Mucosa of stomach (tissue), 1 donor: ENCODE data around the gene PAFAH1B1.

Experiments used
- H3K27me3 ChIP-seq: one replicate; pipeline ENCODE4 v1.7.0; 2013; ENCODE audit warnings: mild to moderate bottlenecking, low read length; ENCODE audit not compliant: control insufficient read depth, insufficient read depth
- H3K36me3 ChIP-seq: one replicate; pipeline ENCODE4 v1.7.0; 2013; ENCODE audit warnings: low read length; ENCODE audit not compliant: control insufficient read depth, insufficient read depth
- H3K4me1 ChIP-seq: one replicate; pipeline ENCODE4 v1.7.0; 2013; ENCODE audit warnings: mild to moderate bottlenecking, low read length; ENCODE audit not compliant: control insufficient read depth, insufficient read depth
- H3K4me3 ChIP-seq: one replicate; pipeline ENCODE4 v1.7.0; 2013; ENCODE audit warnings: low read length
- H3K9ac ChIP-seq: one replicate; pipeline ENCODE4 v1.7.0; 2013; ENCODE audit warnings: mild to moderate bottlenecking, low read length, moderate library complexity
- H3K9me3 ChIP-seq: one replicate; pipeline ENCODE4 v1.7.0; 2013; ENCODE audit warnings: mild to moderate bottlenecking, low read length, moderate library complexity; ENCODE audit not compliant: control insufficient read depth
- donor health status: Pancreatic carcinoma.

Gene PAFAH1B1

DNA sequence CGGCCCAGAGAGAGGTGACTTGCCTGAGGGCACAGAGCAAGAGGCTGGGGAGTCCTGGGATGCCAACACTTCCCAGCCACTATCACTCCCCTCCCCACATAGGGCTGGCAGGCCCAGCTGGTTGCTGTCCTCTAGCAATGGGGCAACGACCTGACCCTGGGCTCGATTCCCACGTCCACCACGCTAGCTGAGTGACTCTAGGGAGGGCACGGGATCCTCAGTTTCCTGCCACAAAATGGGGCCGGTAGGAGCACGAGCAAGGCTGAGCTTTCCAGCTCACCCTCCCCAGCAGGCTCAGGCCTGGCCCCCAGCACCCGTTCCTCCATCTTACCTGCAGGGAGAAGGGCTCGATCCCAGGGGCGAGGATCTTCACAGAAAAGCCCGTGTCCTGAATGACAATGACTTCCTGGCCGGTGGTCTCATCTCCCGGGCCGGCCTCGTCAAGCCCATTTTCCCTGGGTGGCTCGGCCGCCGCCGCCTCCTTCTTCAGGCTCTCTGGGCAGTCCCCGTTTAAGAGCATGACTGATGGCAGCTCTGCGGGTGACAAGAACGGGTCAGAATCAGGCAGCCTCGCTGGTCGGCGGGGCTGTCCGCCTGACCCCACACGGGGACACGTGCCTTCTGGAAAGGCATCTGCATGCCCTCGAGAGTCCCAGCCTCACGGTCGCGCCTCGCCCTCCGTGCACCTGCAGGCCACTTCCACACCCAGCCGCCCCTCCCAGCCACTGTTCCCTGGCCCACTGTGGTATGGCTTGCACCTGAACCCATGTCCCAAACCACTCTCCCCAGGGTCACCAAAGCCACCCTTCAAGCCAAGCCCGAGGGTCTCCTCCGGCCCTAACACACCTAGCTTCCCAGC, 110.8 kb downstream of the PAFAH1B1 start:
- Histone ChIP-seq H3K4me1 (peaks cover 19% of the 10 kb centered on the region), H3K9ac (no peak overlapping the region), H3K9me3 (no peaks in the 10 kb centered on the region), H3K36me3 (peaks cover 6% of the 10 kb centered on the region), H3K4me3 (no peak overlapping the region), H3K27me3 (no peaks in the 10 kb centered on the region)

DNA sequence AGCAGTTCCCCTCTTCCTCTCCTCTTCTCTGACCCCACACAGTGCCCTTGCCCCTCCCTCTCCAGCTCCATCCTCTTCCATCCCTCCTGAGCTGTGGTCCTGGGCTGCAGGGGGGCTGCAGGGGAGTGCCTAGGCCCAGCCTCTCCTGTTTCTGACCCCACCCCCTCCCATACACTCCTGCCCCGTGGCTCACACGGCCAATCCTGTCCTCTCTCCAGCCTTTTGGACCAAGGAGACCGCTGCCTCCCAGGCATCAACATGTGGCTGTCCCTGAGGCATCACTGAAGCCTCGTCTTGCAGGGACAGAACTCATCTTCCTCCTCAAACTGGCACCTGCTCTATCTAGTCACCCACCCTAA, 111.4 kb downstream of the PAFAH1B1 start:
- Histone ChIP-seq H3K9ac (no peak overlapping the region), H3K4me3 (no peak overlapping the region), H3K4me1 (peaks cover 25% of the 10 kb centered on the region), H3K36me3 (peaks cover 5% of the 10 kb centered on the region), H3K27me3 (no peaks in the 10 kb centered on the region), H3K9me3 (no peaks in the 10 kb centered on the region)

DNA sequence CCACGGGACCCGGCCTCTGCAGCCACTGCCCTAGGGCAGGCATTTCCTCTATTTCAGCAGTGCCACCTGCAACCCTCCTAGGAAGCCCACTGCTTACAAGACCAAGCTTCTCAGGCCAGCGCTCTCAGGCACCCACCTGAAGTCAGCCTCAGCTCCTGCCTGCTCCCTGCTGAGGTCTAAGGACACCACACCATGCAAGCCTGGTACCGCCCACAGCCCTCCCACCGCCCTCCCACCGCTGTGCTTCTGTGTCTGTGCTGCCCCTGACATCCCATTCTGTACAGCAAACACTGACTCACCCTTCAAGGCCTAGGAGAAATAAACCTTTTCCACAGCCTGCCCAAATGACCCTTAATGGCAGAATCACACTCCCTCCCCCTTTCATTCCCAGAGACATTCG, 111.8 kb downstream of the PAFAH1B1 start:
- Histone ChIP-seq H3K9ac (no peak overlapping the region), H3K4me1 (peaks cover 29% of the 10 kb centered on the region), H3K4me3 (no peak overlapping the region), H3K9me3 (no peaks in the 10 kb centered on the region), H3K36me3 (peaks cover 5% of the 10 kb centered on the region), H3K27me3 (no peaks in the 10 kb centered on the region)

DNA sequence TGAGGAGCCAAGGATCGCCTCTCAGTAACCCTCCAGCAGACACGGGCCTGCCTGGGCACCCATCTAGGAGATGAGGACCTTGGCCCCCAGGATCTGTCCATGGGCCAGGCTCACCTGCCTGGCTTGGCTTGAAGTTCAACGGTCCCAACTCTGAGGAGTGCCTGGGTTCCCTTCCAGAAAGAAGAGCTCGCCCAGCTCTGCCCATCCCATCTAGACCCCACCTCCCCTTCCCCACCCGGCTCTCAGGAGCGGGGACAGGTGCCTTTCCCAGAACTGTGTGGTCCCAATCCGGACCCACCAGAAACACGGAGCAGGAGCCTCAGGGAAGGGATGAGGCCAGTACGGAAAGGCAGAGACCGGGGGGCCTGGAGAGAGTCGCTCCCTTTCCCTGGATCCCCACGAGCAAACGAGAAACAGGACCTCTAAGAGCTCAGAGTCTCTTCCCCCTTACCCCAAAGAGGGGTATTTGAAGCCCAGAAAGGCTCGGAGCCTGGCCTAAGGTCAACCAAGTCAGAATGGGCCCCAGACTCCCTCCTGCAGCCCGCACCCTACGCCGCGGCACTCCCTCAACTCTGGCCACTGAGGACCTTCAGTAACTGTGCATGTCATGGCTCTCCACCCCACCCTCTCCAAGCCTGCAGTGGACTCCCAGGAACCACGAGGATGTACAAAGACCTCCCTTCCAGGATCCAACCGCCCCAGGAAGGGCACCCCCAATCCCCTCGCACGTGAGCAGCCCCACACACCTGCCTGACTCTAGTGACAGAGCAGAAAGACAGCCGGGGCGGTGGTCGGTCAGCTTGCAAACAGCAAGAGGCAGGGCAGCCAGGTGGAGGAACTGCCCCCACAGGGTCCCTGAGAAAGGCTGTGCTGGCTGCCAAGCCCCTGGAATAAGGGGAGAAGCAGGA, 112.7 kb downstream of the PAFAH1B1 start:
- H3K36me3 ChIP-seq: peaks cover 5% of the 10 kb centered on the region
- H3K4me3 ChIP-seq: no peak overlapping the region
- no peaks in the 10 kb centered on the region for H3K27me3 ChIP-seq
- H3K4me1 ChIP-seq: peaks cover 37% of the 10 kb centered on the region
- H3K9ac ChIP-seq: no peak overlapping the region
- H3K9me3 ChIP-seq: no peaks in the 10 kb centered on the region

DNA sequence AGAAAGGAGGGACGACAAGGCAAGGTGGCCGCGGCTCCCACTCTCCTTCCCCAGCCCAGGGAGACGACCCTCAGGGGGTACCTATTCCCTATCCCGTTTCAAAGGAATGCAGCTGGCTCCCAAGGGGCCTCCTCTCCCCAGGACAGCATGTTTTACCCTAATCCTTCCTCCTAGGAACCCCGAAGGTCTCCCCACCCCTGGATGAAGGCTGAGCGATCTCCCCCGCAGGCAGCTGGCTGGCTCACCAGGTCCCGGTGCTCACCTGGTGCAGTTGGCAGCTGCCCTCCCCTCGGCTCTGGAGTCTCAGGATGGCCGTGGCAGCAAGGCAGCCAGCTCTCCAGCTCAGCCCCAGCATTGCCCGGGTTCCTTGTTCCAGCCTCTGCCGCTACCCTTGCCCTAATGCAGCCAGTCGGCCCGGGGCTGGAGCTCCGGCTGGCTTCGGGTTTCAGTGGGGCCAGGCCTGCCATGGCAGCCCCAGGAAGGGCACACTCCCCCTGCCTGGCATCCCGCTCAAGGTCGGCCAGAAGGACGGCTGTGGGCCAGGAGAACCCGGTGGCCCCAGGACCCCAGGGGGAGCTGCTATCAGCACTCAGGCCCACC, 113.6 kb downstream of the PAFAH1B1 start:
- Histone ChIP-seq H3K4me1 (peaks cover 40% of the 10 kb centered on the region), H3K9ac (no peak overlapping the region), H3K36me3 (peaks cover 5% of the 10 kb centered on the region), H3K9me3 (no peaks in the 10 kb centered on the region), H3K4me3 (no peak overlapping the region), H3K27me3 (no peaks in the 10 kb centered on the region)

GRCh38 chr17:2707721-2708584, 114.5 kb downstream of the PAFAH1B1 start:
- H3K4me3 ChIP-seq: no peak overlapping the region
- no peaks in the 10 kb centered on the region for H3K9me3 ChIP-seq
- H3K36me3 ChIP-seq: peaks cover 5% of the 10 kb centered on the region
- H3K9ac ChIP-seq: peak overlapping the region; percentile 30
- H3K4me1 ChIP-seq: peaks cover 49% of the 10 kb centered on the region
- H3K27me3 ChIP-seq: no peaks in the 10 kb centered on the region

GRCh38 chr17:2708585-2709182, 115.2 kb downstream of the PAFAH1B1 start:
- H3K36me3 ChIP-seq: peaks cover 5% of the 10 kb centered on the region
- peaks cover 49% of the 10 kb centered on the region for H3K4me1 ChIP-seq
- H3K9me3 ChIP-seq: no peaks in the 10 kb centered on the region
- H3K9ac ChIP-seq: peak overlapping the region; percentile 57
- H3K27me3 ChIP-seq: no peaks in the 10 kb centered on the region
- H3K4me3 ChIP-seq: no peak overlapping the region

- Histone ChIP-seq H3K4me3 (no peak overlapping the region), H3K9ac (peak overlapping the region; percentile 57), H3K27me3 (no peaks in the 10 kb centered on the region), H3K9me3 (no peaks in the 10 kb centered on the region), H3K36me3 (no peaks in the 10 kb centered on the region), H3K4me1 (peaks cover 49% of the 10 kb centered on the region)
Observed at GRCh38 chr17:2709183-2709661, 115.8 kb downstream of the PAFAH1B1 start.

- peaks cover 49% of the 10 kb centered on the region for H3K4me1 ChIP-seq
Observed at GRCh38 chr17:2710071-2710802, 116.8 kb downstream of the PAFAH1B1 start.

DNA sequence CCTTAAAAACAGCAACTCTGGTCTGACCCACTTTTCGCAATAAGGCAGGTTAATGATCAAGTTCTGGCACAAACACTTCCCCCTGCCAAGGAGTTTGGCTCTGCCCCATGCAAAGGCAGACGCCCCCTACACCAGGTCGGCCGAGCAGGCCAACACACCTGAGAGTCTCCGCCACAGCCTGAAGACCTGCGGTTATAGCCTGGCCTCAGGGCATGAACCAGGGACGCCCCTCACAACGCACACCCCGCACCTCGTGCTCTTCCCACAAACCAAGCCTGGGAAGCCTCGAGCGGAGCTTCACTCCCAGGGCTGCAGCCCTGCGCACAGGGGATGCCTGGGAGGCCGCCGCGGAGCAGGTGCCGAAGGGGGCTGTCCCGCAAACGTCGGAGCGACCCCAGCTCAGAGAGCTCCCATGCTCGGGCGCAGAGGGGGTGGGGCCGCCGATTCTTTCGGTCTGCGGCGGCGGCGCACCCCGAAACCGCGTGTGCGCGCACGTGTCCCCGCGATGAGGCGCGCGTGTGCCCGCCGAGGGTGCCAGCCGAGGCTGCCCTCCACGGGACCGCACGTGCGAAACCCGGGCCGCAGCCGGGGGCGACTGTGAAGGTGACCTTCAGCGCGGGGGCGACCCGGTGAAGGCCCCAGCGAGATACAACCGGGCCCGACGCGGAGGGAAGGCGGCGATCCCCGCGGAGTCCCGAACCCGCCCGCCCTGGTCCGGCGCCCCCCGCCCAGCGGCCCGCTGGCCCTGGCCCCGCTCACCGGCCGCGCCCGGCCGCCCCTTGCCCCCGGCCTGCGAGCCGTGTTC, 117.6 kb downstream of the PAFAH1B1 start:
- peaks cover 49% of the 10 kb centered on the region for H3K4me1 ChIP-seq

More at GRCh38 chr17:2710071-2710802, 116.8 kb downstream of the PAFAH1B1 start:
- H3K9ac ChIP-seq: peak overlapping the region; percentile 57
- peak overlapping the region; percentile 10 for H3K4me3 ChIP-seq
- H3K36me3 ChIP-seq: no peaks in the 10 kb centered on the region
- no peaks in the 10 kb centered on the region for H3K27me3 ChIP-seq
- no peaks in the 10 kb centered on the region for H3K9me3 ChIP-seq

More for the DNA sequence above, 117.6 kb downstream of the PAFAH1B1 start:
- peak overlapping the region; percentile 10 for H3K4me3 ChIP-seq
- H3K9me3 ChIP-seq: no peaks in the 10 kb centered on the region
- no peaks in the 10 kb centered on the region for H3K36me3 ChIP-seq
- H3K27me3 ChIP-seq: no peaks in the 10 kb centered on the region
- H3K9ac ChIP-seq: peak overlapping the region; percentile 57
